GM10266 (cell line): ENCODE measurements around the gene ANK3.

ENCODE experiments used
- DNase-seq: peaks from one replicate; pipeline ENCODE4 v3.0.0; 2012; ENCODE audit errors: extremely low spot score
- TF ChIP-seq, protein P1 (sequence below): IDR thresholded peaks from 2 replicates; pipeline ENCODE4 v1.5.1; 2012; ENCODE audit warnings: mild to moderate bottlenecking, low read depth; ENCODE audit not compliant: control insufficient read depth, insufficient read depth; ENCODE audit errors: missing control alignments

The ANK3 gene

DNA sequence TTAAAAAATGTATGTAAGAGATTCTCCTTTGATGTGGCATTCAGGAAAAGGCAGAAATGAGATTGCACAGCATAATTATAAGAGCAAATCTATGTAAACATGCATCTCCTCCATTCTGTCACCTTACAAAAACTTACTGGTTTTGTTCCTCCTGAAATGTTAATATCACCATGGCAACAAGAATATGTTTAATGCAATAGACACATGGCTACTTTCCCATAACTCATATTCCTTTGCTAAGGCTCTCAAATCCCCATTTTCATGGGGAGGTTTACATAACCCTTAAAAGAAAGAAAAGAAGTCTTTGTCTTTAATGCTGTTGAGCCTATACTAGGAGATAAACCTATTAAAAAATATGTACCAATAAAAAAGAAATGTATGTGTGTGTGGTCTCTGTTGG, 136.2 kb downstream of the ANK3 start:
- TF ChIP-seq, protein P1, sequence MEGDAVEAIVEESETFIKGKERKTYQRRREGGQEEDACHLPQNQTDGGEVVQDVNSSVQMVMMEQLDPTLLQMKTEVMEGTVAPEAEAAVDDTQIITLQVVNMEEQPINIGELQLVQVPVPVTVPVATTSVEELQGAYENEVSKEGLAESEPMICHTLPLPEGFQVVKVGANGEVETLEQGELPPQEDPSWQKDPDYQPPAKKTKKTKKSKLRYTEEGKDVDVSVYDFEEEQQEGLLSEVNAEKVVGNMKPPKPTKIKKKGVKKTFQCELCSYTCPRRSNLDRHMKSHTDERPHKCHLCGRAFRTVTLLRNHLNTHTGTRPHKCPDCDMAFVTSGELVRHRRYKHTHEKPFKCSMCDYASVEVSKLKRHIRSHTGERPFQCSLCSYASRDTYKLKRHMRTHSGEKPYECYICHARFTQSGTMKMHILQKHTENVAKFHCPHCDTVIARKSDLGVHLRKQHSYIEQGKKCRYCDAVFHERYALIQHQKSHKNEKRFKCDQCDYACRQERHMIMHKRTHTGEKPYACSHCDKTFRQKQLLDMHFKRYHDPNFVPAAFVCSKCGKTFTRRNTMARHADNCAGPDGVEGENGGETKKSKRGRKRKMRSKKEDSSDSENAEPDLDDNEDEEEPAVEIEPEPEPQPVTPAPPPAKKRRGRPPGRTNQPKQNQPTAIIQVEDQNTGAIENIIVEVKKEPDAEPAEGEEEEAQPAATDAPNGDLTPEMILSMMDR = no peak
- no peak for DNase-seq

DNA sequence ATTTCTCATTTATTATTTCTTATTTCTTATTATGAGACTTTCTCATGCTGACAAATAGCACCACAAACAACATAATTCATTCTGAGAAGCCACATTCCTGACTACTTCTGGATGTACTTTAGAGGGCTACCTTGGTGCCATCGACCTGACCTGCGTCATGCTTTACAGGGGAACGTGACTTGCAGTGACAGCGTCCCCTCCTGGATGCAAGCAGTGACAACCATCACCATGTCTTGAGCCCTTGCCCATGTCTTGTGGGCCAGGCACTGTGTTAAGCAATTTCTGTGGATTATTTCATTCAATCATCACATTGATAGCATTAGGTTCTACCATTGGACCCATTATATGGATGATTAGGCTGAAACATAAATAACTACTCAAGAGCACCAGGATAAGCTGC, 137.0 kb downstream of the ANK3 start:
- TF ChIP-seq, protein P1 = no peak
- no peak for DNase-seq

DNA sequence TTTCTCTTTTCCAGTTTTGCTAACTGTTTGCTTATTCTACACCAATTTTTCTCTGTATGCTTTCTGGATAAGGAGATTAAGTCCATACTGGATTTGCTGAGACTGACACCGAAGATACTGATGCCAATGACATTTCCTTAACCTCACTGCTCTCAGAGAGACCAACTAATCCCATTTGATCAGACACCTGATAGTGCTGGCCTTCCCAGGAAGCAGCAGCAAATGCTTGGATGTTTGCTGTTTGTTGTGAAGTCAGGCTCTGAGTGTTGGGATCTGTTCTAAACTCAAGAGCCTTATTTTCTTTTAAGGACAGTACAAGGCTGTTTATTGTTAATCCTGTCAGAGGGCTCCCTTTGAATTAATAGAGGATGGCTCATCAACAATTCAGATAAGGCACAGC, 143.3 kb downstream of the ANK3 start:
- TF ChIP-seq, protein P1 = no peak

DNA sequence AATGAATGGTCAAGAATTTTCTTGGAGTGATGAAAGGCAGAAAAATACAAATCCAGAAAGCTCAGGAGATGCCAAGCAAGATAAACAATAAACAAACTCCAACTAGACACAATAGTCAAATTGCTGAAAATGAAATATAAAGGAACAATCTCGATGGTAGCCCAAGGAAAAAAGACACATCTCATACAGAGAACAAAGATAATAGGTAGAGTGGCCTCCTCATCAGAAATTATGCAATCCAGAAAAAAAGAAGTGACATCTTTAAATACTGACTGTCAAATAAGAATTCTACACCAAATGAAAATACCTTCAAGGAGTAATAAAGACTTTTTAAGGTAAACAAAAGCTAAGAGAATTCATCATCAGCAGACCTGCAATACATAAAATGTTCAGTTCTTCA, 150.4 kb downstream of the ANK3 start:
- DNase-seq = no peak
- TF ChIP-seq, protein P1 = no peak

More for the DNA sequence above, 143.3 kb downstream of the ANK3 start:
- no peak for DNase-seq

DNA sequence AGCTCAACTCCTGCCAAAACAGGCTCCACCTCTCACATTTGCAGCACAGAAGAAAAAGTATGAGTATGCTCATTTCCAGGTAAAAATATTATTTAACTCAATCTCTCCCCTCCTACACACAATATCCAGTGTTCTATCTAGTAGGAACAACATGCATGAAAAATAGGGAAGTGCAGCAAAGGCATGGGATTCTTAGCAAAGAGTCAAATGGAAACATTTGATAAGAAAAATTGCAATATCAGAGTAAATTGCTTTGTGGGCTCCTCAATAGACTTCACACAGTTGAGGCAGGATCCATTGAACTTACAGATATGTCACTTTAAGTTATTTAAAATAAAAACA, 150.9 kb downstream of the ANK3 start:
- TF ChIP-seq, protein P1 = no peak
- DNase-seq = no peak

DNA sequence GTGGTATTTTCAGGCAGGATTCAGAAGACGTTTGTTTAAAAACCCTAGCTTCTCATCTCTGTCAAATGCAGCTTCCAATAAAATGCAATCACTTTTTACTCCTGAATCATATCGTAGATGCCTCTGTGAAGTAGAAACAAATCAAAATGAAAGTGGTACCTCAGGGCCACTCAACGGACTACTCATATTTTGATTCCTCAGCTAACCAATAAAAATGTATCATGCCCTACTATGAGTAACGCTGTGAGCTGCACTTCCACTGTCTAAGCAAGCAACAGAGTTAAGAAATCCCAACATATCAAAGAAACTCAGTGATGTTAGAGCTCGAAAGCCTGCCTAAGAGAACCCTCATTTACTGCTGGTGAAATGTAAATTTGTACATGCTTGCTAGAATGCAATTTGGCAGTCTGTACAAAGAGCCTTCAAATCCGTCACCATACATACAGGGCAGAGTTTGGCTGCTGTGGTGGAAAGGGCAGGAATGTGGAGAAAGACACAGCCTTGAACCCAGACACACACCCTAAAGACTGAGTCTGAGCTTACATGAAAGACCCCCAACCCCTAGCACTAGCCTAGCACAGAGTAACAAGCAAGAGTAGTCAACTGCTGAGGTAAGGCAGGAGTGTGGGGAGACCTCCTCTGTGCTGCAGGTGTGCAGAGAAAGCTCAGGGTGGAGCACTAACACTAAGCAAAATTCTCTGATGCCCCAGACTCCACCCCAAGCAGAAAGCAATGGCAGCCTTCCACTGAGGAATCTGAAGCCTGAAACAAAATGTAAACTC, 151.5 kb downstream of the ANK3 start:
- TF ChIP-seq, protein P1 = peak; percentile 46
- DNase-seq = peak; percentile 43

DNA sequence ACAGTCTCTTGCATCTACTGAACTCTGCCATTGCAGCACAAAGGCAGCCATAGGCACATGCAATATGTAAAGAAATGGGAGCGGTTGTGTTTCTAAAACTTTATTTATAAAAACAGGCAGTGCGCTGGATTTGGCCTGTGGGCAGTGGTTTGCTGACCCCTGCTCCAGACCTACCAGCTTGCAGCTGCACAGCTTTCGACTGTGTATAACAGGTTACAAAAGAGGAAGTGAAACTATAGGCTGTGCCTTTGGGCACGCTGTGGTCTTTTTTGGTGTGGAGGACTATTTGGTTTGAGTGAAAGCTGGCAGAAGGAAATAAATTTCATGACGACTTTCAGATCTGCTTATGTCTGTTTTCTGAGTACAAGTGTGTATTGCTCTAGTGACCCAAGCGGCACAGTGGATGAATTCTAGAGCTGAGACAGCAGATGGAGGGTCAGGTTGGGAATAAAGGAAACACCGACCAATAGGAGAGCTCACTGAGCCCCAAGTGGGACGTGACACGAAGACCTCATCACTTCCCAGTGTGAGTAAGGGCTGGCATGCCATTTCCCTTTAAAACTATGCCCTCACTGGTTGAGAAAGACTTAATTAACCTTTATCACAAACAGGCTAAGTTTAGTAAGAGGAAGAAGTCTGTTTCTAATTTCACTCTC, 152.7 kb downstream of the ANK3 start:
- TF ChIP-seq, protein P1 = no peak
- peak; percentile 43 for DNase-seq
